SK-N-MC (cell line): Measurements from ENCODE around the gene CT47B1.

Experiments used
- EZH2 ChIP-seq: fragments of 200-600 bp; sonication (generic); IDR thresholded peaks from one replicate; pipeline ENCODE4 v1.6.1; 2017; ENCODE audit warnings: antibody characterized with exemption
- FOXP2 ChIP-seq: optimal IDR thresholded peaks from 2 replicates; pipeline ENCODE3; 2011; ENCODE audit warnings: mild to moderate bottlenecking, moderate library complexity; ENCODE audit not compliant: insufficient read depth; ENCODE audit errors: extremely low read length, control extremely low read depth
- POLR2AphosphoS5 ChIP-seq: IDR thresholded peaks from 2 replicates; pipeline ENCODE4 v1.6.1; 2012; ENCODE audit warnings: mild to moderate bottlenecking, low read depth, low read length, borderline replicate concordance

GRCh38 chrX:120874678-120875557, 748 bp downstream of the CT47B1 start:
- TF ChIP-seq POLR2AphosphoS5 (no peak), EZH2 (no peak), FOXP2 (no peak)
